RKO (cell line): ENCODE measurements around the gene HYKK.
"Not testable (repeated sequence)": the region's sequence is repeated elsewhere in the genome, so short reads cannot be mapped to it uniquely, and the experiment has no call there.

ENCODE experiments used
- DNase-seq: peaks from one replicate; pipeline ENCODE4 v3.0.0-alpha.2; 2016; ENCODE audit warnings: low spot score

HYKK gene

DNA sequence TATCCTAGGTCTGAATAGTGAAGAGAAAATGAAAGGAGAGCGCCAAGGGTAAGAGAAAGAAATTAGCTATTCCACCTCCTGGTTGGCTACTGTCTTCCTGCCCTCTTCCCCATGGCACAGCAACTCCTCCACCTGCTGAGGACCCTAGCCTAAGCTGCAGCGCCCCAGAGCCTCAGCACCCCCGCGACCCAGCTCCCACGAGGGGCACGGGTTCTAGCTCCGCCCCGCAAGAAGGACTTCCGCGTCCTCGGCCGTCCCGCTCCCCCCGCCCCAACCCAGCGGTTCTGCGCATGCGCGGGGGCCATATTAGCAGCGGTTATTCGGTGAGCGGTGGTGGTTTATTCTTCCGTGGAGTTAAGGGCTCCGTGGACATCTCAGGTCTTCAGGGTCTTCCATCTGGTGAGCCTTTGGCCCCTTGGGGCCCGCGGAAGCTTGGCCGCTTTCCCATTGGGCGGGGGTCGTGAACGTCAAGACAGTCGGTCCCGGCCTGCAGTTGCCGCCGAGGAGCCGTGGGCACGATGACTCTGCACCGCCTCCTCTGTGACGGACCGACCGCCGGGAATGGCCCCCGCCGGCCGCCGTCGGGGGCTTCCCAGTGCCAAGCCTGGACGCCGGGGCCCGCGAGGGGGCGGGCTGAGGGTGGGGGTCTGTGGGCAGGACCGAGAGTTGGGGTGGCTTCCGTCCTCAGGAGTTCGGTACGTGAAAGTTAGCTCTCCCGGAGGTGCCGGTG is 32.9 kb downstream of the HYKK start, which contains the start of gene PSMA4:
PSMA4 (plus strand) TSS at position 304 of the 730 bp plus-strand sequence. CDS start 1,484 bp downstream, outside the sequence.
- peak; percentile 87 for DNase-seq

DNA sequence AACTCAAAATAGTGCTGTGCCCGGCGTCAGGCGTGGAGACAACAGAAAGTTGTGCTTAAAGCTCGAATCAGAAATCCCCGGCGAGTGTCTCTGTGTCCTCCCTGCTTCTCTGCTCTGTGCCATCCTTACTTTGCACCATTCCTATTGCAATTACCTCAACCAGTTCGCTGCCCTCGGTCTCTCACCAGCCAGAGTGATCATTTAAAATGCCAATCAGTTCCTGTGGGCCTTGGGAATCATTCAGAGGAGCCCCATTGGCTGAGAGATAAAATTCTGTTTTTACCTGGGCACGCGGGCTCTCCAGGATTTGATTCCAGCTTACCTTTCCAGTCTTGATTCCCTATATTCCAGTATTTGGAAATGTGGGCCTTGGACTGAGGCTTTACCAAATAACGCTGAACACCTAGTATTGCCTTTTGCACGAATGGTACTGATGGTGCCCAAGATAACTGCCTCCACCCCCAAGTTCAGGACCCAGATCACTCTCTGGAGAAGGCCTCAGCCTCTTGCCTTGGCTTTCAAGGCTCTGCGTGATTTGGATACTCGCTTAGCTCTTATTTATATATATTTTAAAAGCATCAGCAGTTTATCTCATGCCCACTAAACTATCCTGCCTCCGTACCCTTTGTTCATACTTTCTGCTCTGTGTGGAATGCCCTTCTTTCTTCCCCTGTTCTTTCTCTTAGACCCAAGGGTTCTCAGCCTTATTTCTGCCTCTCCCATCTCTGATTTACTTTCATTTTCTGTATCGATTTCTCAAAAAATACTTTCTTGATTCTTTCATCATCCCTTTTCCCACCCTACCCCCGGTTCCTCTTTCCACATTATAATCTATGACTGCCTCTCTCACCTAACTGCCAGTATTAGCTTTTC is 33.7 kb downstream of the HYKK start:
- peak; percentile 39 for DNase-seq

DNA sequence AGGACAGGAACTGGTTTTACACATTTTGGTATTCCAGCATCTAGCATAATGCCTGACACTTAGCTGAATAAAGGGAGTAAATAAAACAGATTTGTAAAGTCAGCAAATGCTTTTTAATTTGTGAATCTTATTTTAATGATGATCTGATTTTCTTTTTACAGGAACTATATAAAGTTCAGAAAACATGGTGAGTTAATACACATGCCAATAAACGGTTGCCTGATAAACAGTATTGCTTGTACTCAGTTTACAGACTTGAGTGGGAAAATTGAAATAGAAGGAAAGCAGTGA is 34.3 kb downstream of the HYKK start:
- DNase-seq: no peak

DNA sequence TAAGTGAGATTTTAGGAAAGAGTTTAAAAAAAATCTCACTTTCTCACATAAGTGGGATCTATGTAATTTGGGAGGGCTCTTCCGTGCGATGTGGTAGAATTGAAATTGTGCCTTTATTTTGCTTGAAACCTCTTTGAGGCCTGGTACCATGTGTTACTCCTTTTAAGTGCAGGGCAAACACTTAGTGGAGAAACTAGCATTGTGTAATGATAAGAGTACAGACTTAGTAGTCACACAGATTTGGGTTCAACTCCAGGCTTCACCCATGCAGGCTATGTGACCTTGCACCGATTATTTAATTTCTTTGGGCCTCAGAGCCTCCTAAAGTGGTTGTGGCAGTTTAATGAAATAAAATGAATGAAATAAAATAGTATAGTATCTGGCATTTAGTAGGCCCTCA is 35.3 kb downstream of the HYKK start:
- DNase-seq: no peak

DNA sequence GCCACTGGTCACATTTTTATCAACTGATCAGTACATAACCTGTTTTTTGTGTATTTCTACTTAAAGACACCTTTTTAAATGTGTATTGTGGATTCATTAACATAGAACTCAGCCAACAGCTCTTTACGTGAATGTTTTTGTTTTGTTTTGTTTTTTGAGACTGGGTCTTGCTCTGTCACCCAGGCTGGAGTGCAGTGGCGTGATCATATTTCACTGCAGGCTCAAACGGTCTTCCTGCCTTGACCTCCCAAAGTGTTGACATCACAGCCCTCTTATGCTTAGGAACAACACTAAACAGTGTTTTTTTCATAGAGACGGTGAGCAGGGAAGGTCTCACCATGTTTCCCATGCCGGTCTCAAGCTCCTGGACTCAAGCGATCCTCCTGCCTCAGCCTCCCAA is 42.8 kb downstream of the HYKK start:
- no peak for DNase-seq

DNA sequence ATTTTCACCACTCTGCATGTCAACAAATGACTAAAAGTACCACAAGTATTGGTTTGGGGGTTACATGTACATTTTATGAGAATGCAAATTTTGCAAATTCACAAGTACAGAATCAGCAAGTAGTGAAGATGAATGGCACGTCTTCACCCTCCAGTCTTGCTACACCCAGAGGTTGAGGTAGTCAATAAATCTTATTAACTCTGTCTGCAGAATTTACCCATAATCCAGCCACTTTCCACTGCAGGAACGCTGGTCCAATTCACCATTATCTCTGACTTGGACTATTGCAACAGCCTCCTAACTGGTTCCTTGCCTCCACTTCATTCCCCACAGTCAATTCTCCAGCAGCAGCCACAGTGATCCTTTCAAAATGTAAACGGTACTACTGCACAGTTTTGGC is 43.4 kb downstream of the HYKK start:
- DNase-seq: no peak

DNA sequence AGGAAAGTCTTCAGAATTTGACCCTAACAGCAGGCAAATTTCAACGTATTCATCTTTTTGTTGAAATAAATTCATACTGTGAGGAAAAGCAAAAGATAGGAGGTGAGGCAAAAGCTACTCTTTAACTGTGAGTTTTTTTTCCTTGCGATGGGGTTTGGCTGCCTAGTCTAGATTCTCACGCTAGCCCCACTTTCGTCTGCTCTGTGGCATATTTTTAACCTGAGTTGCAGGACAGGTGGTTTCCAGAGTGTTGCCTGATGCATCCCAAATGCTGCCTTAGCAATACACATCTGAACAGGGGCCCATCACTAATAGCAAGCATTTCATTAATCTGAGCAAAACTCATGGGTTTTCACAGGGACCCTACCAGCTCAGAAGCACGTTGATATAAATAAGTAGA is 44.5 kb downstream of the HYKK start:
- DNase-seq: no peak

DNA sequence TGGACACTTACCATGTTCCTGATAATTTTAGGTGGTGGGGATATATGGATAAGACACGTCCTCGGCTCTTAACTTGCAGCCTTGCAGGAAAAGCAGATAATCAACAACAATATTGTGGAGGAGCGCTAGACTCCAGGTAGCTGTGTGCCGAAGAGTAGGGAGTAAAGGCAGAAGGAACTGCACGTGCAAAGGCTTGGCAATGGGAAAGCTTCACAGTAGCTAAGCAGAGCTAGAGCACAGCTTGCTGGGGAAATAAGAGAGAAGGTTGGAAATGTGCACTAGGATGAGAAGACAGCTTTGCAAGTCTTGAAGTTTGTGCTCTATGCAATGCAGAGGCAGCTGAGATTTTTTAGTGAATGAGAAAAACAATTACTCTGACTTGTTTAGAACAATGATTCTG is 45.2 kb downstream of the HYKK start:
- DNase-seq: no peak

DNA sequence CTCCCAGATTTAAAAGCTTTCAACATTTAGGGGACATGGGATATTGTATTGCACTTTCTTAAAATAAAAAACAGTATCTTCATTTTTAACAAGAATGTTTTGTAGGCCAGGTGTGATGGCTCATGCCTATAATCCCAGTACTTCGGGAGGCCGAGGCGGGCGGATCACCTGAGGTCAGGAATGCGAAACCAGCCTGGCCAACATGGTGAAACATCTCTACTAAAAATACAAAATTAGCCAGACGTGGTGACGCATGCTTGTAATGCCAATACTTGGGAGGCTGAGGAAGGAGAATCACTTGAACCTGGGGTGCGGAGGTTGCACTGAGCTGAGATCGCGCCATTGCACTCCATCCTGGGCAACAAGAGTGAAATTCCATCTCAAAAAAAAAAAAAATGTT is 52.8 kb downstream of the HYKK start:
- DNase-seq: not testable (repeated sequence)

DNA sequence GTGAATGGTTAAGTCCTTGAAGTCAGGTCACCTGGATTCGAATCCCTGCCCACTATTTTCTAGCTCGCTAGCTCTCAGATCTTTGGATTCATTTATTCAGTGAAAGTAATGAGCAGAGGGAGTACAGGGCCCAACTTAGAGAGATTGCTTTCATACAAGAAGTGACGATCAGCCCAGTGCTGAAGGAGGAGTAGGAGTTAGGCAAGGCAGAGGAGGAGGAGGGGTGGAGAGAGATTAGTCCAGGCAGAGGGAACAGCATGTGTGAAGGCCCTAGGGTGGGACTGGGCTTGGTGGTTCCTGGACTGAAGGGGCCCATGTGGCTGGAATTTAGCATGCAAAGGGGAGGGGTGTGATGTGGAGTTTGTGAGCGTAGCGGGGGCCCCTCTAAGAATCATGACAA is 54.1 kb downstream of the HYKK start:
- DNase-seq: no peak

DNA sequence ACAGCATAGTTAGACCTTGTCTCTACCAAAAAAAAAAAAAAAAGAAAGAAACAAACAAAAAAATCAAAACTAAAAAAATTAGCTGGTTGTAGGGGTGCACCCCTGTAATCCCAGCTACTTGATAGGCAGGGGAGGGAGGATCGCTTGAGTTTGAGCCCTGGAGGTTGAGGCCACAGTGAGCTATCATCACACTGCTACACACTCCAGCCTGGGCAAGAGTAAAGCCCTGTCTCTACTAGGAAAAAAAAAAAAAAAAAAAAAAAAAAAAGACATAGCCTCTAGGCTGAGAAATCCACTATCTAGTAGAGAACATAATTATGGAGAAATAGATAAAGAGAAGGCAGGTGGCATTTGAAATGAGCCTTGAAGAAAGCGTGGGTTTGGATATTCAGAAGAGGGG is 55.7 kb downstream of the HYKK start:
- no peak for DNase-seq

DNA sequence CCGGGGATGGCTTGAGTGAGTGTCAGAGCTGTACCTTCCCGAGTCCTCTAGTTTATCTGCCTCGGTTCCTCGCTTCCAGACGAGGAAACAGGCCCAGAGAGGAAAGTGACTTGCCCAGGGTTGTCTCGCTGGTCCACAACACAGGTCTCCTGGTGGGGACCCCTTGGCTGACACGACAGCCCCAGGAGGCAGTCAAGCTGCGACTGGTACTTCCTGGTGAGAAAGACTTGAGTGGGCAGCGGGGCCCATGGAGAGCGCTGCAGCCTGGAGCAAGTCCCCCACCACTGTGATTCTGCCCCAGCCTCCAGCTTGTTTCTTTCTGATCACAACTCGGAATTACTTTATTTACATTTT is 57.3 kb downstream of the HYKK start:
- no peak for DNase-seq

DNA sequence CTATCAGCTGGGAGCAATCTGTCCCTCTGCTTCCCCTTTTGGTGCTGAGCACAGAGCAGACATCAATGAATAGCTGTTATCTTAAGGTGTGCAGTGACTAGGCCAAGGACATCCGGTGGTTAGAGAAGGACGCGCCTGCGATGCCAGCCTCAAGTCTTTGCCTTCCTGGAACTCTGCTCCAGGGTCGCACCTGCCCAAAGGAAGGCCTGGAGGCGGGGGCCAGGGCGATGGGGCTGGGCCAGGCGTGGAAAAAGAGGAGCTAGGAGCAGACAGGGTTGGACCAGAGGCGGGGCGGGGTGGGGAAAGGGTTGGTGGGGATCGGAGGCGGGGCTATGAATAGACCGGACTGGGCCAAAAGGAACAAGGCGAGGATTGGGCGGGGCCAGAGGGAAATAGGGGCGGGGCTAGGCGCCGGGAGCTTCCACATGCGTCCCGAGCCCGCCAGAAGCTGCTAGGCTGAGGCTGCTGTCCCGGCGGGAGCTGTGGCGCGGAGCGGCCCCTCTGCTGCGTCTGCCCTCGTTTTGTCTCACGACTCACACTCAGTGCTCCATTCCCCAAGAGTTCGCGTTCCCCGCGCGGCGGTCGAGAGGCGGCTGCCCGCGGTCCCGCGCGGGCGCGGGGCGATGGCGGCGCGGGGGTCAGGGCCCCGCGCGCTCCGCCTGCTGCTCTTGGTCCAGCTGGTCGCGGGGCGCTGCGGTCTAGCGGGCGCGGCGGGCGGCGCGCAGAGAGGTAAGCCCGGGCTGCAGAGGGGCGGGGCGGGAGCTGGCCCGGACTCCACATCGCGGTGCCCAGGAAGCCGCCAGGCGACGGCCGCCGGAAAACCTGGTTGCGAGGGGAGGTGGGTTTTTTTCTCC is 57.9 kb downstream of the HYKK start, which contains the start of gene CHRNA5:
CHRNA5 (plus strand) TSS at position 424 of the 854 bp plus-strand sequence; CDS start at position 624, 200 bp downstream.
- peak; percentile 90 for DNase-seq

DNA sequence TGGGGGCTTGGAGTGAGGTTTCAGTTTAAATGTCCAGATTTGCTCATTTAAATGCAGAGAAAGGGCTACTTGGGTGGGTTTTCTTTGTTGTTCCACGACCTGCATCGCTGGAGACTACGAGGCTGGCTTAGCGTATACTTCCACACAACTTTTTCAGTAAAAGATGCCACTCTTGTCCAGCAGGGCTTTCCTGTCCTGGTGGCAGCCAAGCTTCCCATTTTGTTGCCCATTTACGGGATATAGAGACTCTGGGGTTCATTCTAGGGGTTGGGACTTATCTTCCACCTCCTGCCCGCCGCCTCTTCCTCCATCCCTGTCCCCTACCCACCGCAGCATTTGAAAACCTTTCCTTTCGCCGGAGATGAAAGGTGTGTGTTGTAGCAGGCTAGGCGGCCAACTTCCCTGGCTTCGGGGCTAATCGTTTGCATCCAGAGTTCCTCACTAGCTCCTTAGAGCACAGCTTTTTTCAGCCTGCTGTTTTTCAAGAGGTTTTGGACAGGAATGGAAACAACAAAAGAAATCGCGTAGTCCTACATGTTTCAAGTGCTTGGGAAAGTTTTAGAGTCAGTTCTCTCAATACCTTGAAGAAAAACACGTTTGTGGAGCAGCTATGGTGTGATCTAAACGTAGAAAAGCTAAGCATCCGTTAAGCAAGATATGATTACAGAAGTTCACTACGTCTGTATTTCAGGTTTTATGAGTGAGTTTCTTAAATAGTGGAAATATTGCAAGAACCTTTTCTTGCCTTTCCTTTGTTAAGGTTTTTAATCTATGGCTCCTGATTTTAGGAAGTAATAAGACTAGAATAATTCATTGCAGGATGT is 58.8 kb downstream of the HYKK start:
- peak; percentile 73 for DNase-seq

DNA sequence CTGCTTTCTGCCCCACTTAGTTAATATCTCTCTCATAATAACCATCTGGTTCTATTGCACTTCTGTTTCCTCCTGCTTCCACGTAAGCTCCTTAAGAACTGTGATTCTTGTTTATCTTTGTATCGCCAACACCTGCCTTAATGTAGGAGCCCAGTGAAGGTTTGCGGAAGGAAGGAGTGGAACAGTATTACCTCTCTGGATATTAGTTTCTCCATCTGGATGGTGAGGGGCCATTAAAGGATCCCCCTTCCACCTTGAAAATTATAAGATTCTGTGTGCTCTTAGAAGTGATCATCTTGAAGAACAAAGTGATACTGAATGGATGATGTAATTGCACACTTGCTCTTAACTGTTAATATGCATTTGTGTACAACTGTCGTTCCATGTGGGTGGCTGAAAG is 60.2 kb downstream of the HYKK start:
- DNase-seq: peak; percentile 30

DNA sequence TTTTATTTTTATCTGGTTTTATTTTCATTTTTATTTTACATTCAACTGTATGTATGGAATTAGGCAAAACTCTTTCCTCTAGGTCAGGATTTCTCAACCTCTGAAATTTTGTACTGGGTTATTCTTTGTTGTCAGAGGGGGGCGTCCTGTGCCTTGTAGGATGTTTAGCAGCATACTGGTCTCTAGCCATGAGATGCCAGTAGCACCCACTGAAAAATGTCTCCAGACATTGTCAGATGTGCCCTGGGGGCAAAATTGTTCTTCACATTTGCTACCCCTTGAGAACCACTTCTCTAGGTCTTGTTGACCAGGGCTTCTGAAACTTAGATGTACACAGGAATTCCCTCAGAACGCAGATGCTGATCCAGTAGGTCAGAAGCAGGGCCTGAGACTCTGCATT is 63.3 kb downstream of the HYKK start:
- no peak for DNase-seq

DNA sequence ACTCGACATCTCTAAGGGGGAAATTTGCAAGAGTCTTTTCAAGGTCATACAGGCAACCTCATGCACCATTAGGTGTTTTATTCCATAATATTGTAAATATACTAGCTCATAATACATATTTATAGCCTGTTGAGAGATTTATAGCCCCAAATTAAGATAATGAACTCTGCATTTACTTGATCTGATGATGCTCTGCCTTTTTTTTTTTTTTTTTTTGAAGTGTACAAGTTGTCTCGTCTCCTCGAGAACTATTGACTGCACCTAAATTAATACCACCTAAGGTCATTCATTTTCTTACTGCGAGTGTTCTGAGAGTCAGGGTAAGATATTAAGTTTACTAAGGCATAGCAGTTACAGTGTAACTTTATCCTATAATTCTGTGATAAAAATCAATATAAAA is 64.0 kb downstream of the HYKK start:
- DNase-seq: no peak

DNA sequence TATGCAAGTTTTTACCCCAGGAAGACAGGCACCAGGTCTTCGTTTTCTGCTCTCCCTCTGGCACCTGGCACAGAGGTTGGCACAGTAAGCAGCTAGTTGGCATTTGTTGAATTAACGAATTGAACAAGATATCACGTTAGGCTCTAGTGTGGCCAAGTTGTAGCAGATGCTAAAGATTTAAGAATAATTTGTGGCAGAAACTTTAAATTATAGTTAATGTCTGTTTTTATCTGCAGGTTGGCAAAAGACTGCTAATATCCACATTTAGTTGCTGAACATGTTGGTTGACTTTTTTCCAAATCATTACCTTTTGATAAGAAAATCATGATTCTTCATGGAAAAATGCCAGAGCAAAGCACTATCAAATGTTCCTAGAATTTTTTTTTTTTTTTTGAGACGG is 66.0 kb downstream of the HYKK start:
- no peak for DNase-seq

DNA sequence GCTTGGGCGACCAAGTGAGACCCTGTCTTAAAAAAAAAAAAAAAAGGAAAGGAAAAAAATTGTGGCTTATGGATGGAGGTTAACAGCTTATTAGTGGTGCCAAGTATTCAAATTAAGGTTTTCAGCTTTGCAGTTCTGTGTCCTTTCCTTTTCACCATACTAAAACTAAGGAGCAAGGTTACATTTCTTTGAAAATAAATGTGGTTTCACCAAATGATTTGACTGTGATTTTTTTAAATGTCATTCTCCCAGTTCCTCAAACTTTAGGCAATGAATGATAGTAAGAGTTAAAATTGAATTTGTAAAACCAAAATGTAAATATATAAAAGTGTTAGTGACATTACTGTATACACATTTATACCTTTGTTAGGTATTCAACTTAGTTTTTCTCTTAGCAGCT is 67.6 kb downstream of the HYKK start:
- DNase-seq: no peak
